MM.1S (cell line): ENCODE measurements around the gene IGF1R.

ENCODE experiments used
- DNase-seq: peaks from one replicate; pipeline ENCODE4 v3.0.0-alpha.2; 2015
- H2AFZ ChIP-seq: fragments of 300-600 bp; sonication (generic); 2 replicates; pipeline ENCODE4 v1.6.0; 2016; ENCODE audit warnings: antibody characterized with exemption, low read length
- H3F3A ChIP-seq: fragments of 300-600 bp; sonication (generic); 2 replicates; pipeline ENCODE4 v1.6.1; 2016; ENCODE audit warnings: mild to moderate bottlenecking, antibody characterized with exemption, low read length, moderate library complexity, mixed read lengths; ENCODE audit not compliant: insufficient read depth
- H3K27ac ChIP-seq: fragments of 300-600 bp; sonication (generic); 2 replicates; pipeline ENCODE4 v1.5.1; 2016; ENCODE audit warnings: mild to moderate bottlenecking, low read length
- H3K27me3 ChIP-seq: fragments of 300-600 bp; sonication (generic); replicated peaks from 2 replicates; pipeline ENCODE4 v1.6.0; 2016; ENCODE audit warnings: low read length; ENCODE audit not compliant: insufficient read depth
- H3K36me3 ChIP-seq: fragments of 300-600 bp; sonication (generic); replicated peaks from 2 replicates; pipeline ENCODE4 v1.6.1; 2016; ENCODE audit warnings: mild to moderate bottlenecking, low read length, mixed read lengths; ENCODE audit not compliant: insufficient read depth
- H3K4me1 ChIP-seq: fragments of 300-600 bp; sonication (generic); 2 replicates; pipeline ENCODE4 v1.6.1; 2016; ENCODE audit warnings: low read length, mixed read lengths
- H3K4me2 ChIP-seq: fragments of 300-600 bp; sonication (generic); 2 replicates; pipeline ENCODE4 v1.6.0; 2016; ENCODE audit warnings: low read depth, low read length
- H3K4me3 ChIP-seq: fragments of 300-600 bp; sonication (generic); 2 replicates; pipeline ENCODE4 v1.5.1; 2016; ENCODE audit warnings: low read length, mixed read lengths
- H3K79me2 ChIP-seq: fragments of 300-600 bp; sonication (generic); 2 replicates; pipeline ENCODE4 v1.6.1; 2016; ENCODE audit warnings: mixed run types, low read length, mixed read lengths
- H3K9ac ChIP-seq: fragments of 300-600 bp; sonication (generic); 2 replicates; pipeline ENCODE4 v1.6.1; 2016; ENCODE audit warnings: low read length, mixed read lengths
- H3K9me2 ChIP-seq: fragments of 300-600 bp; sonication (generic); replicated peaks from 2 replicates; pipeline ENCODE4 v1.6.1; 2016; ENCODE audit warnings: mild to moderate bottlenecking, low read length, mixed read lengths; ENCODE audit not compliant: insufficient read depth
- H3K9me3 ChIP-seq: fragments of 300-600 bp; sonication (generic); replicated peaks from 2 replicates; pipeline ENCODE4 v1.6.1; 2016; ENCODE audit warnings: mild to moderate bottlenecking, low read length, mixed read lengths; ENCODE audit not compliant: insufficient read depth
- H4K20me1 ChIP-seq: fragments of 300-600 bp; sonication (generic); 2 replicates; pipeline ENCODE4 v1.6.1; 2016; ENCODE audit warnings: mild to moderate bottlenecking, low read length, moderate library complexity, mixed read lengths; ENCODE audit not compliant: insufficient read depth
- CTCF ChIP-seq: fragments of 300-600 bp; sonication (generic); IDR thresholded peaks from 2 replicates; pipeline ENCODE4 v1.5.1; 2016; ENCODE audit warnings: antibody characterized with exemption, low read length, mixed read lengths
- EZH2 ChIP-seq: fragments of 300-600 bp; sonication (generic); optimal IDR thresholded peaks from 2 replicates; pipeline ENCODE3; 2017; ENCODE audit warnings: low read depth, mild to moderate bottlenecking, antibody characterized with exemption, low read length, mixed read lengths
- EZH2phosphoT487 ChIP-seq: fragments of 300-600 bp; sonication (generic); IDR thresholded peaks from 2 replicates; pipeline ENCODE4 v1.6.1; 2018; ENCODE audit warnings: antibody characterized with exemption, low read length

IGF1R gene

GRCh38 chr15:98723195-98723594 is 74.9 kb downstream of the IGF1R start:
- H3K79me2 ChIP-seq, result peaks cover 87% of the 10 kb centered on the region
- no peak overlapping the region for H3K9ac ChIP-seq
- TF ChIP-seq EZH2phosphoT487 (no peak), CTCF (no peak), EZH2 (no peak)
- peaks cover 19% of the 10 kb centered on the region for H4K20me1 ChIP-seq
- no peak overlapping the region for H2AFZ ChIP-seq
- no peak overlapping the region for H3K27ac ChIP-seq
- no peaks in the 10 kb centered on the region for H3K4me1 ChIP-seq
- H3K36me3 ChIP-seq, result no peaks in the 10 kb centered on the region
- H3K27me3 ChIP-seq, result no peaks in the 10 kb centered on the region
- H3K9me2 ChIP-seq, result no peaks in the 10 kb centered on the region
- no peak for DNase-seq
- no peaks in the 10 kb centered on the region for H3F3A ChIP-seq
- H3K4me2 ChIP-seq, result no peak overlapping the region
- H3K4me3 ChIP-seq, result no peak overlapping the region
- H3K9me3 ChIP-seq, result no peaks in the 10 kb centered on the region

GRCh38 chr15:98724048-98724447 is 75.7 kb downstream of the IGF1R start:
- H3K4me3 ChIP-seq, result no peak overlapping the region
- no peaks in the 10 kb centered on the region for H3K9me2 ChIP-seq
- H3K4me2 ChIP-seq, result no peak overlapping the region
- DNase-seq, result no peak
- H3K36me3 ChIP-seq, result no peaks in the 10 kb centered on the region
- H2AFZ ChIP-seq, result no peak overlapping the region
- TF ChIP-seq CTCF, result no peak
- TF ChIP-seq EZH2phosphoT487, result no peak
- no peak for TF ChIP-seq EZH2
- H3K27me3 ChIP-seq, result no peaks in the 10 kb centered on the region
- H3K79me2 ChIP-seq, result peaks cover 85% of the 10 kb centered on the region
- no peak overlapping the region for H3K27ac ChIP-seq
- H4K20me1 ChIP-seq, result peaks cover 17% of the 10 kb centered on the region
- no peaks in the 10 kb centered on the region for H3K4me1 ChIP-seq
- H3K9me3 ChIP-seq, result no peaks in the 10 kb centered on the region
- no peak overlapping the region for H3K9ac ChIP-seq
- H3F3A ChIP-seq, result no peaks in the 10 kb centered on the region

- H3K4me1 ChIP-seq, result no peaks in the 10 kb centered on the region
- no peak overlapping the region for H3K4me2 ChIP-seq
- no peaks in the 10 kb centered on the region for H3K9me3 ChIP-seq
- no peaks in the 10 kb centered on the region for H3F3A ChIP-seq
- peaks cover 13% of the 10 kb centered on the region for H4K20me1 ChIP-seq
- no peak for TF ChIP-seq EZH2phosphoT487
- no peak for TF ChIP-seq CTCF
- TF ChIP-seq EZH2, result no peak
- no peak overlapping the region for H3K4me3 ChIP-seq
- no peak overlapping the region for H3K27ac ChIP-seq
- no peaks in the 10 kb centered on the region for H3K36me3 ChIP-seq
- H2AFZ ChIP-seq, result no peak overlapping the region
- H3K27me3 ChIP-seq, result no peaks in the 10 kb centered on the region
- peaks cover 85% of the 10 kb centered on the region for H3K79me2 ChIP-seq
- no peak for DNase-seq
- no peak overlapping the region for H3K9ac ChIP-seq
- no peaks in the 10 kb centered on the region for H3K9me2 ChIP-seq
These were observed 76.2 kb downstream of the IGF1R start for GRCh38 chr15:98724494-98724893.
